Stimulated activated CD4-positive, alpha-beta T cell treated with anti-CD3 and anti-CD28 coated beads, TNF-alpha, amount 100 ng/mL, for 24 hours (primary cell): ENCODE data around the gene MAOB.
"Not testable (repeated sequence)": the region's sequence is repeated elsewhere in the genome, so short reads cannot be mapped to it uniquely, and the experiment has no call there.

Experiments
- DNase-seq, 3 experiments: peaks; one replicate each; pipeline ENCODE4 v3.0.0-alpha.2; 2020; ENCODE audit warnings: low read depth in 3 of 3

MAOB gene

GRCh38 chrX:43756076-43756475, 126.2 kb downstream of the MAOB start:
- no peak for DNase-seq

GRCh38 chrX:43753637-43754036, 128.6 kb downstream of the MAOB start:
- no peak for DNase-seq

GRCh38 chrX:43750248-43750676, 132.0 kb downstream of the MAOB start:
- DNase-seq, result peak in 1 of 3 experiments; percentile 6

GRCh38 chrX:43747476-43747875, 134.8 kb downstream of the MAOB start:
- no peak for DNase-seq

GRCh38 chrX:43745938-43746721, 136.1 kb downstream of the MAOB start:
- no peak for DNase-seq

- no peak for DNase-seq
Measured at GRCh38 chrX:43744284-43744683, 138.0 kb downstream of the MAOB start.

GRCh38 chrX:43743100-43743822, 139.0 kb downstream of the MAOB start:
- DNase-seq, result no peak

- no peak for DNase-seq
Measured at GRCh38 chrX:43741843-43742573, 140.2 kb downstream of the MAOB start.

- DNase-seq, result no peak
Measured at GRCh38 chrX:43735957-43736356, 146.3 kb downstream of the MAOB start.

- DNase-seq, result no peak
Measured at GRCh38 chrX:43735534-43735933, 146.7 kb downstream of the MAOB start.

- DNase-seq, result no peak
Measured at GRCh38 chrX:43734444-43734843, 147.8 kb downstream of the MAOB start.

- no peak for DNase-seq
Measured at GRCh38 chrX:43733699-43734098, 148.6 kb downstream of the MAOB start.

- DNase-seq, result no peak
Measured at GRCh38 chrX:43731086-43731485, 151.2 kb downstream of the MAOB start.

GRCh38 chrX:43728966-43729365, 153.3 kb downstream of the MAOB start:
- DNase-seq, result no peak

- DNase-seq, result no peak
Measured at GRCh38 chrX:43728002-43728401, 154.2 kb downstream of the MAOB start.

GRCh38 chrX:43727254-43727653, 155.0 kb downstream of the MAOB start:
- DNase-seq, result not testable (repeated sequence)

GRCh38 chrX:43725227-43725626, 157.0 kb downstream of the MAOB start:
- not testable (repeated sequence) for DNase-seq

- DNase-seq, result no peak
Measured at GRCh38 chrX:43720961-43721360, 161.3 kb downstream of the MAOB start.

- no peak for DNase-seq
Measured at GRCh38 chrX:43720082-43720481, 162.2 kb downstream of the MAOB start.

GRCh38 chrX:43718956-43719355, 163.3 kb downstream of the MAOB start:
- no peak for DNase-seq

- no peak for DNase-seq
Measured at GRCh38 chrX:43718546-43718945, 163.7 kb downstream of the MAOB start.

- no peak for DNase-seq
Measured at GRCh38 chrX:43718081-43718480, 164.2 kb downstream of the MAOB start.
